OCI-LY7 (cell line): ENCODE data around the gene GALNT17. TPM values are rescaled to one million over a fixed set of nuclear protein-coding genes. Genes with fewer than 3 reads are reported as not detected.

ENCODE experiments used
- BruUV-seq: library from RNA; stranded (reverse); fragments of 400-500 nt; replicated peaks from 2 replicates; lab custom pipeline; 2021; lab: Mats Ljungman, UMichigan
- CTCF ChIA-PET: fragments of 300-600 bp; sonication (Branson Sonifier 250); formaldehyde crosslinking; loops from one replicate; lab custom pipeline; 2022; ENCODE audit warnings: antibody characterized with exemption; ENCODE audit not compliant: unreplicated experiment; lab: Charles Lee
- POLR2A ChIA-PET: fragments of 300-600 bp; sonication (Branson Sonifier 250); formaldehyde crosslinking; loops from one replicate; lab custom pipeline; 2022; ENCODE audit warnings: antibody characterized with exemption; lab: Charles Lee
- DNase-seq: peaks from one replicate; pipeline ENCODE4 v3.0.0-alpha.2; 2015; ENCODE audit warnings: low spot score
- H2AFZ ChIP-seq: fragments of 200-600 bp; sonication (generic), shearing (Covaris generic); 2 replicates; pipeline ENCODE4 v1.6.1; 2014; ENCODE audit warnings: mild to moderate bottlenecking, antibody characterized with exemption, low read length, moderate library complexity
- H3K27ac ChIP-seq: fragments of 200-600 bp; sonication (generic); 2 replicates; pipeline ENCODE4 v1.5.1; 2014; ENCODE audit warnings: mixed run types, low read depth, mild to moderate bottlenecking, moderate library complexity, low read length, inconsistent platforms; ENCODE audit not compliant: poor library complexity, severe bottlenecking
- H3K36me3 ChIP-seq: fragments of 200-600 bp; sonication (generic); 2 replicates; pipeline ENCODE4 v1.6.1; 2014; ENCODE audit warnings: mild to moderate bottlenecking, antibody characterized with exemption, low read length, moderate library complexity, mixed read lengths; ENCODE audit not compliant: insufficient read depth
- H3K4me1 ChIP-seq: fragments of 200-600 bp; sonication (generic); 2 replicates; pipeline ENCODE4 v1.5.1; 2014; ENCODE audit warnings: mild to moderate bottlenecking, low read length; ENCODE audit not compliant: insufficient read depth, poor library complexity, severe bottlenecking
- H3K4me2 ChIP-seq: fragments of 200-600 bp; sonication (generic); 2 replicates; pipeline ENCODE4 v1.6.1; 2014; ENCODE audit warnings: mild to moderate bottlenecking, low read length
- H3K4me3 ChIP-seq: fragments of 200-600 bp; sonication (generic); 2 replicates; pipeline ENCODE4 v1.5.1; 2014; ENCODE audit warnings: mild to moderate bottlenecking, low read depth, low read length; ENCODE audit not compliant: poor library complexity, severe bottlenecking
- H3K79me2 ChIP-seq: fragments of 200-600 bp; sonication (generic); 2 replicates; pipeline ENCODE4 v1.6.1; 2016; ENCODE audit warnings: low read depth, mild to moderate bottlenecking, low read length, moderate library complexity, mixed read lengths; ENCODE audit not compliant: insufficient read depth
- H3K9me2 ChIP-seq: fragments of 200-600 bp; sonication (generic); 2 replicates; pipeline ENCODE4 v1.6.1; 2016; ENCODE audit warnings: mild to moderate bottlenecking, low read length, mixed read lengths; ENCODE audit not compliant: insufficient read depth
- H3K9me3 ChIP-seq: fragments of 200-600 bp; sonication (generic); 2 replicates; pipeline ENCODE4 v1.6.1; 2014; ENCODE audit warnings: mild to moderate bottlenecking, mixed run types, low read length, mixed read lengths
- H4K20me1 ChIP-seq: fragments of 200-600 bp; sonication (generic); 2 replicates; pipeline ENCODE4 v1.6.1; 2014; ENCODE audit warnings: mild to moderate bottlenecking, antibody characterized with exemption, low read length, moderate library complexity, mixed read lengths; ENCODE audit not compliant: insufficient read depth
- CTCF ChIP-seq: fragments of 200-600 bp; sonication (generic); conservative IDR thresholded peaks from 2 replicates; pipeline ENCODE4 v1.5.1; 2014; ENCODE audit warnings: mild to moderate bottlenecking, antibody characterized with exemption, low read length, moderate library complexity, mixed read lengths
- EZH2phosphoT487 ChIP-seq: fragments of 200-600 bp; sonication (generic); IDR thresholded peaks from 2 replicates; pipeline ENCODE4 v1.6.1; 2018; ENCODE audit warnings: low read depth, borderline replicate concordance, mild to moderate bottlenecking, mixed run types, antibody characterized with exemption, low read length, moderate library complexity, mixed read lengths
- intact Hi-C: fragments of 100-400 bp; cut with micrococcal nuclease; formaldehyde crosslinking; loops from one replicate; pipeline ENCODE4 v1.10.0; 2022; ENCODE audit not compliant: unreplicated experiment
- total RNA-seq, 2 experiments: library from RNA; depleted of rRNA in 1 of 2; stranded (reverse); fragments of >200 nt in 1 of 2; shearing (Covaris generic) in 1 of 2; gene quantifications; 2 replicates each; pipeline ENCODE4 v1.2.3, GENCODE V29; 2014 to 2022

GALNT17 gene
- total RNA-seq, 2 experiments from 2014 or later, result not detected

DNA sequence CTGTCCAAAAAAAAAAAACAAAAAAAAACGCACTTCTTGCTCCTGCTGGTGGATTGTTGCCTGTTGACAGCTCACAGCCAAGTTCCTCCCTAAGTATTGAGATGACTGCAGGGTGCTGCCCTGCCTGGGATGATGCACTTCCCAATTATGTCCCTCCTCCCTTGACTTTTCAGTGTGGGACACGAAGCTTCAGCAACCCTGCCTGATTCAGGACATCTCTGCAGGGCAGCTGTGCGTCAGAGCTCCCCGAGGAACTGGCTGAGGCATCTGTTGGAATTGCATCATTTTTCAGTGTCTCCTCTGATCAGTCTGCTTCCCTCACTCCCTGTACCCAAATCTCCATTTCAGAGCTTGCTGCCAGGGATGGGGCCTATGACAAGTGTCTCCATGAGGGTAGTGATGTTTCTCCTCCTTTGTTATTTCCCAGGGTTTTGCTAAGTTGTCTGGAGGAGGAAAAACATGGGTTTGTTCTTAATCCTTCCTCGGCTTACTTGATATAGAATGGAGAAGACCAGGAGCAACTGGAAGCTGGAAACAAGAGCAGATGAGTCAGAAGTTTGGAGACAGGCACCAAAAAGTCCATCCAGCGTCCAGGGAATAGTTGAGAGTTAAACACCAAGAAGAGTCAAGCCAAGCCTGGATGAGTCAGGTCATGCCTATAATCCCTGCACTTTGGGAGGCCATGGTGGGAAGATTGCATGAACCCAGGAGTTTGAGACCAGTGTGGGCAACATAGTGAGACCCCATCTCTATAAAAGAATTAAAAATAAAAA, 355.1 kb downstream of the GALNT17 start:
- intact Hi-C loops, result no loop called here
- Histone ChIP-seq H3K9me2 (no peaks in the 10 kb centered on the region), H3K4me2 (no peak overlapping the region), H3K79me2 (no peaks in the 10 kb centered on the region), H3K4me1 (no peaks in the 10 kb centered on the region), H3K4me3 (no peak overlapping the region), H3K36me3 (no peaks in the 10 kb centered on the region), H3K27ac (no peak overlapping the region), H2AFZ (no peak overlapping the region), H4K20me1 (no peaks in the 10 kb centered on the region), H3K9me3 (no peaks in the 10 kb centered on the region)
- no peak for TF ChIP-seq EZH2phosphoT487
- TF ChIP-seq CTCF, result no peak
- BruUV-seq, result no TSS peak
- no peak for DNase-seq
- CTCF ChIA-PET, result no interaction called here
- POLR2A ChIA-PET, result interaction anchor here (0.7 kb wide), 1 partner anchor 562 kb away, joined by 3 read pairs; no protein-coding TSS in a partner anchor

- H3K4me2 ChIP-seq, result no peak overlapping the region
- no TSS peak for BruUV-seq
- TF ChIP-seq EZH2phosphoT487 (no peak), CTCF (no peak)
Measured at GRCh38 chr7:71488308-71488707, 356.4 kb downstream of the GALNT17 start.

GRCh38 chr7:71491336-71491735, 359.4 kb downstream of the GALNT17 start:
- Histone ChIP-seq H3K36me3 (no peaks in the 10 kb centered on the region), H3K9me3 (no peaks in the 10 kb centered on the region), H3K4me1 (no peaks in the 10 kb centered on the region), H3K4me3 (no peak overlapping the region), H3K9me2 (no peaks in the 10 kb centered on the region), H2AFZ (no peak overlapping the region), H4K20me1 (no peaks in the 10 kb centered on the region), H3K4me2 (no peak overlapping the region), H3K27ac (no peak overlapping the region), H3K79me2 (no peaks in the 10 kb centered on the region)
- intact Hi-C loops, result no loop called here
- ChIA-PET CTCF (no interaction called here), POLR2A (no interaction called here)
- no peak for TF ChIP-seq EZH2phosphoT487
- no peak for TF ChIP-seq CTCF
- no TSS peak for BruUV-seq
- no peak for DNase-seq

More at GRCh38 chr7:71488308-71488707, 356.4 kb downstream of the GALNT17 start:
- no peak for DNase-seq
- Histone ChIP-seq H4K20me1 (no peaks in the 10 kb centered on the region), H3K4me1 (no peaks in the 10 kb centered on the region), H3K9me2 (no peaks in the 10 kb centered on the region), H3K36me3 (no peaks in the 10 kb centered on the region), H2AFZ (no peak overlapping the region), H3K4me3 (no peak overlapping the region), H3K9me3 (no peaks in the 10 kb centered on the region), H3K79me2 (no peaks in the 10 kb centered on the region), H3K27ac (no peak overlapping the region)
- POLR2A ChIA-PET, result interaction anchor here (0.6 to 0.7 kb wide), 2 partner anchors 196 to 728 kb away, joined by 3 to 7 read pairs; no protein-coding TSS in a partner anchor
- intact Hi-C loops, result no loop called here
- CTCF ChIA-PET, result no interaction called here
